Lower leg skin (tissue), 4 donors: ENCODE measurements around the gene TSHB. TPM values are rescaled to one million over a fixed set of nuclear protein-coding genes. Genes with fewer than 3 reads are reported as not detected.
"Not testable (repeated sequence)": the region's sequence is repeated elsewhere in the genome, so short reads cannot be mapped to it uniquely, and the experiment has no call there.

Source experiments
- DNase-seq, 2 donors: peaks; one replicate each; pipeline ENCODE4 v3.0.0-alpha.2; 2019; ENCODE audit warnings: low spot score in 2 of 2
- H3K4me3 ChIP-seq: fragments of 200-600 bp; sonication (generic); 2 replicates; pipeline ENCODE4 v1.5.1; 2017; ENCODE audit warnings: mild to moderate bottlenecking, low read depth; ENCODE audit not compliant: poor library complexity, severe bottlenecking
- POLR2A ChIP-seq, 2 donors: fragments of 450-650 bp; IDR thresholded peaks; one replicate each; pipeline ENCODE4 v1.6.1; 2016 to 2017; ENCODE audit warnings: antibody characterized with exemption in 2 of 2, mild to moderate bottlenecking in 1 of 2, moderate library complexity in 1 of 2
- WGBS, 2 donors: methylation state at CpG; one replicate each; pipeline ENCODE4 v1.1.5; 2018; 5-methylcytosine and 5-hydroxymethylcytosine counted together
- intact Hi-C: fragments of 100-400 bp; cut with DNase I; formaldehyde crosslinking; loops from one replicate; pipeline ENCODE4 v1.15.0; 2023; ENCODE audit warnings: low total_unique reads
- total RNA-seq, 4 donors: library from RNA; depleted of rRNA; stranded (reverse); fragments of >200 nt; gene quantifications; one replicate each; pipeline ENCODE4 v1.1.0, GENCODE V29; 2016
- TF ChIP-seq, protein P1 (sequence below), 3 donors: fragments of 450-650 bp; IDR thresholded peaks; one replicate each; pipeline ENCODE4 v1.5.1; 2016; ENCODE audit warnings: antibody characterized with exemption in 3 of 3, mild to moderate bottlenecking in 3 of 3, moderate library complexity in 2 of 3

Gene TSHB
- total RNA-seq, 4 donors from 2014 or later: not detected

- intact Hi-C loops: no loop called here
- H3K4me3 ChIP-seq: no peak overlapping the region
- TF ChIP-seq, protein P1, sequence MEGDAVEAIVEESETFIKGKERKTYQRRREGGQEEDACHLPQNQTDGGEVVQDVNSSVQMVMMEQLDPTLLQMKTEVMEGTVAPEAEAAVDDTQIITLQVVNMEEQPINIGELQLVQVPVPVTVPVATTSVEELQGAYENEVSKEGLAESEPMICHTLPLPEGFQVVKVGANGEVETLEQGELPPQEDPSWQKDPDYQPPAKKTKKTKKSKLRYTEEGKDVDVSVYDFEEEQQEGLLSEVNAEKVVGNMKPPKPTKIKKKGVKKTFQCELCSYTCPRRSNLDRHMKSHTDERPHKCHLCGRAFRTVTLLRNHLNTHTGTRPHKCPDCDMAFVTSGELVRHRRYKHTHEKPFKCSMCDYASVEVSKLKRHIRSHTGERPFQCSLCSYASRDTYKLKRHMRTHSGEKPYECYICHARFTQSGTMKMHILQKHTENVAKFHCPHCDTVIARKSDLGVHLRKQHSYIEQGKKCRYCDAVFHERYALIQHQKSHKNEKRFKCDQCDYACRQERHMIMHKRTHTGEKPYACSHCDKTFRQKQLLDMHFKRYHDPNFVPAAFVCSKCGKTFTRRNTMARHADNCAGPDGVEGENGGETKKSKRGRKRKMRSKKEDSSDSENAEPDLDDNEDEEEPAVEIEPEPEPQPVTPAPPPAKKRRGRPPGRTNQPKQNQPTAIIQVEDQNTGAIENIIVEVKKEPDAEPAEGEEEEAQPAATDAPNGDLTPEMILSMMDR (IDR thresholded peaks at IDR 0.05): no peak
- no peak for TF ChIP-seq POLR2A (IDR thresholded peaks at IDR 0.05)
- 96 to 100% methylated on average over 1 of the region's 1 CpG for WGBS, 2 donors
- DNase-seq: no peak
These were observed 17.6 kb upstream of the TSHB start for GRCh38 chr1:115012006-115012405.

GRCh38 chr1:115012434-115012833, 17.2 kb upstream of the TSHB start:
- whole genome bisulfite sequencing, 2 donors: 79 to 86% methylated on average over 1 of the region's 1 CpG
- intact Hi-C loops: no loop called here
- TF ChIP-seq, protein P1 (IDR thresholded peaks at IDR 0.05): no peak
- no peak for TF ChIP-seq POLR2A (IDR thresholded peaks at IDR 0.05)
- H3K4me3 ChIP-seq: no peak overlapping the region
- DNase-seq: no peak

DNA sequence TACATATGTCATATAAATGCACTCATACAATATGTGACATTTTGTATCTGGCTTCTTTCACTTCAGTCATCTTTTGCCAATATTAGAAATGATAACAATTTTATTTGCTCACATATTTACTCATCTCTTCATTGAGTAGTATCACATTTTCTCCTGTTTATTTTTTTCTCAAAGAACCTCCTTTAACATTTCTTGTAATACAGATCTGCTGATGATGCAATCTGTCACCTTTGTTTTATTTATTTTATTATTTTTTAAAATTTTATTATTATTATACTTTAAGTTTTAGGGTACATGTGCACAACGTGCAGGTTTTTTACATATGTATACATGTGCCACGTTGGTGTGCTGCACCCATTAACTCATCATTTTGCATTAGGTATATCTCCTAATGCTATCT, 15.8 kb upstream of the TSHB start:
- TF ChIP-seq POLR2A (IDR thresholded peaks at IDR 0.05): no peak
- DNase-seq: no peak
- intact Hi-C loops: no loop called here

GRCh38 chr1:115019549-115019948, 10.1 kb upstream of the TSHB start:
- H3K4me3 ChIP-seq, DNase-seq, intact Hi-C loops: not testable (repeated sequence)
- 86 to 92% methylated on average over 9 of the region's 9 CpGs for WGBS, 2 donors

More for the DNA sequence above, 15.8 kb upstream of the TSHB start:
- H3K4me3 ChIP-seq: no peak overlapping the region
- WGBS, 2 donors: 86 to 95% methylated on average over 2 of the region's 2 CpGs

GRCh38 chr1:115021145-115021544, 8.5 kb upstream of the TSHB start:
- 52 to 62% methylated on average over 1 of the region's 1 CpG for WGBS, 2 donors
- intact Hi-C loops: no loop called here
- DNase-seq: no peak
- H3K4me3 ChIP-seq: no peak overlapping the region
- TF ChIP-seq, protein P1 (IDR thresholded peaks at IDR 0.05): no peak
- no peak for TF ChIP-seq POLR2A (IDR thresholded peaks at IDR 0.05)

DNA sequence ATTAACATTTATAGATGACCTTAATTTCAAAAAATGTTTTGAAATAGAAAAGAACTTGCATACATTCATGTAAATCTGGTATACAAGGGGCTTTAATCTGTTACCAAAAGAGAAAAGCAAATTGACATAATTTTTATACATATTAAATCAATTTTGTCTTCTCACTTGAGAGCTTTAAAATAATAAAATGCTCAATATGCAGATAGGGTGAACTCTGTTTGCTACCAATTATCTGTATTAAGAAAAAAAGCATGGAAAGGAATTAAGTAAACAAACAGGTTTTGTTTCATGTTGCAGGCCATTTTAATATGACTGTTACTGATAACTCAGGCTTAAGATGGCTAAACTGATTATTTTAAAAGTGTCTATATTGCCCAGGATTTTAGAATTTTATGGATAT, 6.0 kb upstream of the TSHB start:
- H3K4me3 ChIP-seq: no peak overlapping the region
- no peak for TF ChIP-seq POLR2A (IDR thresholded peaks at IDR 0.05)
- DNase-seq: no peak
- intact Hi-C loops: no loop called here

DNA sequence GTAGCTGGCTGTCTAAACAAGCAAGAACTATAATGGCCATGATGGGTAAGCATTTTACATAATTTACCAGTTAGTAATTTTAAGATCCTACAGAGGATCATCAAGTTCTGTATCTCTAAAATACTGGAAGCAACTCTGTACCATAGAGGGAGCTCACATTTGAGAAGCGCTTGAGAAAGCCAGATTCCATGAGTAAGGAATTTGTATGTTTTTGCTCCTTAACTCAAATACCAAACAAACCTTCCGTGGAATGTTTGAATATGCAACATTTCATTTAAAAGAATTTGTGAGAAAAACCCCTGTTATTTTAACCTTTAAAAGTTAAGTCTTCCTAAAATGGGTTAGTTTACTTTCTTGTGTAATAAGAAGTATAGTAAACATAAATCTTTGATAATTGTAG, 2.0 kb downstream of the TSHB start:
- intact Hi-C loops: no loop called here
- no peak for TF ChIP-seq POLR2A (IDR thresholded peaks at IDR 0.05)
- TF ChIP-seq, protein P1 (IDR thresholded peaks at IDR 0.05): no peak
- H3K4me3 ChIP-seq: no peak overlapping the region
- WGBS, 2 donors: 75% methylated on average over 2 of the region's 2 CpGs
- DNase-seq: no peak
